SU-DHL-6 (cell line): ENCODE data around the gene PRPF18.

Experiments used
- H2AFZ ChIP-seq: fragments of 200-600 bp; sonication (generic); 2 replicates; pipeline ENCODE4 v1.6.1; 2014; ENCODE audit warnings: low read depth, mild to moderate bottlenecking, moderate library complexity, mixed read lengths, antibody characterized with exemption, low read length; ENCODE audit not compliant: severe bottlenecking
- H3F3A ChIP-seq: fragments of 200-600 bp; shearing (Covaris generic); 2 replicates; pipeline ENCODE4 v1.6.0; 2016; ENCODE audit warnings: antibody characterized with exemption, mild to moderate bottlenecking; ENCODE audit not compliant: insufficient read depth
- H3K27ac ChIP-seq: fragments of 200-600 bp; sonication (generic); 2 replicates; pipeline ENCODE4 v1.5.1; 2016; ENCODE audit warnings: low read depth, mild to moderate bottlenecking, low read length, moderate library complexity, mixed read lengths
- H3K27me3 ChIP-seq: fragments of 200-600 bp; sonication (generic), shearing (Covaris generic); 2 replicates; pipeline ENCODE4 v1.6.0; 2014; ENCODE audit warnings: mild to moderate bottlenecking, low read length
- H3K36me3 ChIP-seq: fragments of 200-600 bp; sonication (generic); 2 replicates; pipeline ENCODE4 v1.6.1; 2014; ENCODE audit warnings: mild to moderate bottlenecking, low read length, mixed read lengths
- H3K4me2 ChIP-seq: fragments of 300-600, 200-600 bp; shearing (Covaris generic), sonication (generic); 2 replicates; pipeline ENCODE4 v1.6.0; 2014; ENCODE audit warnings: low read length, low read depth, mild to moderate bottlenecking; ENCODE audit not compliant: poor library complexity, severe bottlenecking
- H3K4me3 ChIP-seq: fragments of 200-600 bp; sonication (generic); 2 replicates; pipeline ENCODE4 v1.5.1; 2014; ENCODE audit warnings: antibody characterized with exemption, low read length, mild to moderate bottlenecking, mixed read lengths; ENCODE audit not compliant: insufficient read depth, poor library complexity, severe bottlenecking
- H3K79me2 ChIP-seq: fragments of 200-600 bp; sonication (generic); 2 replicates; pipeline ENCODE4 v1.6.1; 2014; ENCODE audit warnings: mild to moderate bottlenecking, low read length, moderate library complexity; ENCODE audit not compliant: insufficient read depth
- H3K9ac ChIP-seq: fragments of 200-600 bp; sonication (generic); 2 replicates; pipeline ENCODE4 v1.7.0; 2014; ENCODE audit warnings: mild to moderate bottlenecking, low read length
- H3K9me2 ChIP-seq: fragments of 200-600 bp; sonication (generic); replicated peaks from 2 replicates; pipeline ENCODE4 v1.6.1; 2014; ENCODE audit warnings: low read length; ENCODE audit not compliant: insufficient read depth
- H3K9me3 ChIP-seq: fragments of 200-600 bp; sonication (generic); 2 replicates; pipeline ENCODE4 v1.6.1; 2014; ENCODE audit warnings: low read length, mixed read lengths; ENCODE audit not compliant: insufficient read depth
- H4K20me1 ChIP-seq: fragments of 200-600 bp; sonication (generic); 2 replicates; pipeline ENCODE4 v1.6.1; 2014; ENCODE audit warnings: low read depth, mild to moderate bottlenecking, antibody characterized with exemption, low read length, moderate library complexity, mixed read lengths
- EZH2phosphoT487 ChIP-seq: fragments of 200-600 bp; sonication (generic), shearing (Covaris generic); conservative IDR thresholded peaks from 2 replicates; pipeline ENCODE4 v1.6.1; 2018; ENCODE audit warnings: mild to moderate bottlenecking, antibody characterized with exemption, low read length, moderate library complexity, mixed read lengths
- TF ChIP-seq, protein P1 (sequence below): fragments of 200-600 bp; sonication (generic); IDR thresholded peaks from one replicate; pipeline ENCODE4 v1.5.1; 2017; ENCODE audit warnings: antibody characterized with exemption, mild to moderate bottlenecking, low read length, moderate library complexity; ENCODE audit not compliant: insufficient read depth, poor library complexity, severe bottlenecking

PRPF18 gene

DNA sequence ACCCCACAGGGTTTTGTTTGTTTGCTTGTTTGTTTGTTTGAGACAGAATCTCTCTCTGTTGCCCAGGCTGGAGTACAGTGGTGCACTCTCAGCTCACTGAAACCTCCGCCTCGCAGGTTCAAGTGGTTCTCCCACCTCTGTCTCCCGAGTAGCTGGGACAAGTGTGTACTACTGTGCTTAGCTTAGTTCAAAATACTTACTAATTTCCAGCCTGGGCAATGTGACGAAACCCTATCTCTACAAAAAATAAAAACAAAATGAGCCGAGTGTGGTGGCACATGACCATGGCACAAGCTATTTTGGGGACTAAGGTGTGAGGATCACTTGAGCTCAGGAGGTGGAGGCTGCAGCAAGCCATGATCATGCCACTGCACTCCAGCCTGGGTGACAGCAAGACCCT lies 15.2 kb upstream of the PRPF18 start:
- no peaks in the 10 kb centered on the region for H3F3A ChIP-seq
- no peaks in the 10 kb centered on the region for H3K9me3 ChIP-seq
- TF ChIP-seq, protein P1, sequence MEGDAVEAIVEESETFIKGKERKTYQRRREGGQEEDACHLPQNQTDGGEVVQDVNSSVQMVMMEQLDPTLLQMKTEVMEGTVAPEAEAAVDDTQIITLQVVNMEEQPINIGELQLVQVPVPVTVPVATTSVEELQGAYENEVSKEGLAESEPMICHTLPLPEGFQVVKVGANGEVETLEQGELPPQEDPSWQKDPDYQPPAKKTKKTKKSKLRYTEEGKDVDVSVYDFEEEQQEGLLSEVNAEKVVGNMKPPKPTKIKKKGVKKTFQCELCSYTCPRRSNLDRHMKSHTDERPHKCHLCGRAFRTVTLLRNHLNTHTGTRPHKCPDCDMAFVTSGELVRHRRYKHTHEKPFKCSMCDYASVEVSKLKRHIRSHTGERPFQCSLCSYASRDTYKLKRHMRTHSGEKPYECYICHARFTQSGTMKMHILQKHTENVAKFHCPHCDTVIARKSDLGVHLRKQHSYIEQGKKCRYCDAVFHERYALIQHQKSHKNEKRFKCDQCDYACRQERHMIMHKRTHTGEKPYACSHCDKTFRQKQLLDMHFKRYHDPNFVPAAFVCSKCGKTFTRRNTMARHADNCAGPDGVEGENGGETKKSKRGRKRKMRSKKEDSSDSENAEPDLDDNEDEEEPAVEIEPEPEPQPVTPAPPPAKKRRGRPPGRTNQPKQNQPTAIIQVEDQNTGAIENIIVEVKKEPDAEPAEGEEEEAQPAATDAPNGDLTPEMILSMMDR, result no peak
- TF ChIP-seq EZH2phosphoT487, result no peak
- H3K4me2 ChIP-seq, result no peak overlapping the region
- H4K20me1 ChIP-seq, result no peaks in the 10 kb centered on the region
- no peak overlapping the region for H3K9ac ChIP-seq
- H3K9me2 ChIP-seq, result no peaks in the 10 kb centered on the region
- no peak overlapping the region for H3K27ac ChIP-seq
- no peaks in the 10 kb centered on the region for H3K79me2 ChIP-seq
- no peak overlapping the region for H2AFZ ChIP-seq
- H3K4me3 ChIP-seq, result no peak overlapping the region
- H3K36me3 ChIP-seq, result no peaks in the 10 kb centered on the region
- no peaks in the 10 kb centered on the region for H3K27me3 ChIP-seq

DNA sequence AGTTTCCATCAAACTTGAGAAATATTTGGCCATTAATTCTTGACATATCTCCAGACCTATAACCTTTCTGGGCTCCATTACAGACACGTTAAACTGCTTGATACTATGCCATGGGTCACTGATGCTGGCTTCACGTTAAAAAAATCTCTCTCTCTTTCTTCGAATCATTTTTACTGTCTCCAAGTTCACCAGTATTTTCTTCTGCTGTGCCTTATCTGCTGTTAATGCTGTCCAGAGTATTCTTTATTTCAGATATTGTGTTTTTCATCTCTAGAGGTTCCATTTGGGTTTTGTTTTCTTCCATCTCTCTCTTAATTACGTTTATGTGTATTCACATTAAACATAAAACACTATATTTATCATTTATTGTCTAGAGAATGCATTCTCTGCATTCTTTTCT lies 12.8 kb upstream of the PRPF18 start:
- Histone ChIP-seq H3K4me3 (no peak overlapping the region), H3K4me2 (no peak overlapping the region), H3K27ac (no peak overlapping the region), H3K36me3 (no peaks in the 10 kb centered on the region), H4K20me1 (no peaks in the 10 kb centered on the region), H2AFZ (no peak overlapping the region), H3K9me2 (no peaks in the 10 kb centered on the region), H3F3A (no peaks in the 10 kb centered on the region), H3K27me3 (no peaks in the 10 kb centered on the region), H3K9me3 (no peaks in the 10 kb centered on the region), H3K79me2 (no peaks in the 10 kb centered on the region), H3K9ac (no peak overlapping the region)
- TF ChIP-seq, protein P1, result no peak
- TF ChIP-seq EZH2phosphoT487, result no peak

DNA sequence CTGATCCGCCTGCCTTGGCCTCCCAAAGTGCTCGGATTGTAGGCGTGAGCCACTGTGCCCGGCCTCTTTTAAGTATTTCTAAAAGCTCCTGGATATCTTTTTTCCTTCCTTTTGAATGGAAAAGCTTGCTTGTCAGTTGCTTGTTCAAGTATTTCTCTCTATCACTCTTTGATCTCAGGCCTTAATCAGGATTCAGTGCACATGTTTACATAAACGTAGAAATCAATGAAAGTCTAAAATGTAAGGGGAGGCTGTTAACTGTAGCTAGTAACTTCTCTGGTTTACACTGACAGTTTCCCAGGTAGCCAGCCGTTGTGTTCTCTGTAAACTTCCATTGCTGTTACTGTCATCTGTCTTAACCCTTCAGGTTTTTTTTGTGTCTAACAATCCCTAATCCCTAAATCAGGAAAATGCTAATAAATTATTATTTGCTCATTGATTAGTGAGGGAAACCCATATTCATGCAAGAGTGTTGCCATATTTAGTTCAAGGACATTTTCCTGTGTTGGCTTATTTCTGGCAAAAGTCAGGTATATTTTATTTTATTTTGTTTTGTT lies 1.5 kb upstream of the PRPF18 start:
- no peak overlapping the region for H3K9ac ChIP-seq
- no peak overlapping the region for H3K4me3 ChIP-seq
- no peak overlapping the region for H3K4me2 ChIP-seq
- H3K79me2 ChIP-seq, result peaks cover 22% of the 10 kb centered on the region
- no peaks in the 10 kb centered on the region for H3K27me3 ChIP-seq
- H3K27ac ChIP-seq, result no peak overlapping the region
- H2AFZ ChIP-seq, result no peak overlapping the region
- TF ChIP-seq EZH2phosphoT487, result no peak
- H3F3A ChIP-seq, result no peaks in the 10 kb centered on the region
- no peaks in the 10 kb centered on the region for H4K20me1 ChIP-seq
- no peaks in the 10 kb centered on the region for H3K36me3 ChIP-seq
- H3K9me2 ChIP-seq, result no peaks in the 10 kb centered on the region
- no peaks in the 10 kb centered on the region for H3K9me3 ChIP-seq

DNA sequence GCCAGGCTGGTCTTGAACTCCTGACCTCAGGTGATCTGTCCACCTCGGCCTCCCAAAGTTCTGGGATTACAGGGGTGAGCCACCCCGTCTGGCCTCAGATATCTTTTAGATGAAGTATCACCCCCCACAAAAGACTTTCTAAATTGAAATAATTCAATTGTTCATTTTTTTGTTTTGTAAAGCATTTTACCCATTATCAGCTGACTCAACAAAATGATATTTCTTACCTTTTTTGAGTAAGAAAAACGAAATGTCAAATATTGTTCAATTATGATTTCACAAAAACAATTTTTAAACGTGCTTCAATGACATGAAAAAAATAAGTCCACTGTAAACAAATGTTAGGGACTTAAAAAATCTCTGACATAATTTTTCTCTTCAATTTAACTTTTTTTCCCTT lies 822 bp upstream of the PRPF18 start:
- Histone ChIP-seq H3K27me3 (no peaks in the 10 kb centered on the region), H4K20me1 (no peaks in the 10 kb centered on the region), H3K9me2 (no peaks in the 10 kb centered on the region), H3K4me2 (peak overlapping the region; percentile 41), H3K9me3 (no peaks in the 10 kb centered on the region), H3F3A (no peaks in the 10 kb centered on the region), H2AFZ (peak overlapping the region; percentile 76), H3K36me3 (no peaks in the 10 kb centered on the region), H3K27ac (no peak overlapping the region), H3K4me3 (no peak overlapping the region), H3K9ac (no peak overlapping the region), H3K79me2 (peaks cover 26% of the 10 kb centered on the region)
- TF ChIP-seq, protein P1, result no peak
- no peak for TF ChIP-seq EZH2phosphoT487
